ENCODE data around the gene BAK1. TPM values are rescaled to one million over a fixed set of nuclear protein-coding genes. Genes with fewer than 3 reads are reported as not detected.

BAK1 gene
- polyA plus RNA-seq, 1 donor (not counting 4 experiments of a cell fraction or from before 2014, with no cell fraction given): 61.1 TPM

- H3K27ac ChIP-seq (ENCODE audit: control insufficient read depth, insufficient read depth, low read length): no peak overlapping the region
- H3K4me1 ChIP-seq (ENCODE audit: control insufficient read depth, extremely low read depth, insufficient read depth, low read length): peaks cover 15% of the 10 kb centered on the region
- no peaks in the 10 kb centered on the region for H3K9me3 ChIP-seq (ENCODE audit: control insufficient read depth, low read depth, low read length)
- H2AFZ ChIP-seq (ENCODE audit: control insufficient read depth, low read length): no peak overlapping the region
- no peaks in the 10 kb centered on the region for H3K79me2 ChIP-seq (ENCODE audit: control insufficient read depth, insufficient read depth, low read length)
- DNase-seq (ENCODE audit: low read depth, low spot score) (no peak), FAIRE-seq (no peak)
- no peaks in the 10 kb centered on the region for H3K27me3 ChIP-seq (ENCODE audit: control insufficient read depth, extremely low read depth, insufficient read depth, low read length)
- H3K4me2 ChIP-seq (ENCODE audit: control insufficient read depth, extremely low read depth, insufficient read depth, low read depth, low read length): no peak overlapping the region
- dilution Hi-C loops (cut with MboI; ENCODE audit: extremely low pct_ligation_motif_present, low sequenced_read_pairs): no loop called here
- no peaks in the 10 kb centered on the region for H3K9me1 ChIP-seq (ENCODE audit: control insufficient read depth, extremely low read depth, insufficient read depth, low read length)
- no peak overlapping the region for H3K9ac ChIP-seq (ENCODE audit: control insufficient read depth, extremely low read depth, insufficient read depth, low read length)
- H4K20me1 ChIP-seq (ENCODE audit: control insufficient read depth, extremely low read depth, insufficient read depth, low read length): no peaks in the 10 kb centered on the region
- no peaks in the 10 kb centered on the region for H3K36me3 ChIP-seq (ENCODE audit: control insufficient read depth in 2 of 2, extremely low read depth in 1 of 2, insufficient read depth in 2 of 2, low read length in 2 of 2)
- H3K4me3 ChIP-seq (ENCODE audit: control insufficient read depth in 2 of 3, extremely low read depth in 1 of 3, insufficient read depth in 2 of 3, low read depth in 1 of 3, low read length in 3 of 3): no peak overlapping the region
- TF ChIP-seq, protein P1, sequence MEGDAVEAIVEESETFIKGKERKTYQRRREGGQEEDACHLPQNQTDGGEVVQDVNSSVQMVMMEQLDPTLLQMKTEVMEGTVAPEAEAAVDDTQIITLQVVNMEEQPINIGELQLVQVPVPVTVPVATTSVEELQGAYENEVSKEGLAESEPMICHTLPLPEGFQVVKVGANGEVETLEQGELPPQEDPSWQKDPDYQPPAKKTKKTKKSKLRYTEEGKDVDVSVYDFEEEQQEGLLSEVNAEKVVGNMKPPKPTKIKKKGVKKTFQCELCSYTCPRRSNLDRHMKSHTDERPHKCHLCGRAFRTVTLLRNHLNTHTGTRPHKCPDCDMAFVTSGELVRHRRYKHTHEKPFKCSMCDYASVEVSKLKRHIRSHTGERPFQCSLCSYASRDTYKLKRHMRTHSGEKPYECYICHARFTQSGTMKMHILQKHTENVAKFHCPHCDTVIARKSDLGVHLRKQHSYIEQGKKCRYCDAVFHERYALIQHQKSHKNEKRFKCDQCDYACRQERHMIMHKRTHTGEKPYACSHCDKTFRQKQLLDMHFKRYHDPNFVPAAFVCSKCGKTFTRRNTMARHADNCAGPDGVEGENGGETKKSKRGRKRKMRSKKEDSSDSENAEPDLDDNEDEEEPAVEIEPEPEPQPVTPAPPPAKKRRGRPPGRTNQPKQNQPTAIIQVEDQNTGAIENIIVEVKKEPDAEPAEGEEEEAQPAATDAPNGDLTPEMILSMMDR (optimal IDR thresholded peaks at IDR 0.05 in 1 of 3, IDR thresholded peaks at IDR 0.05 in 1 of 3, conservative IDR thresholded peaks at IDR 0.05 in 1 of 3; ENCODE audit: extremely low read depth in 1 of 3, insufficient read depth in 2 of 3, low read length in 3 of 3): no peak
- TF ChIP-seq EZH2 (IDR thresholded peaks at IDR 0.05; ENCODE audit: low read length): no peak
Observed at GRCh38 chr6:33552252-33552651, 27.8 kb downstream of the BAK1 start.

GRCh38 chr6:33551538-33551937 lies 28.5 kb downstream of the BAK1 start:
- Histone ChIP-seq H4K20me1 (ENCODE audit: control insufficient read depth, extremely low read depth, insufficient read depth, low read length) (no peaks in the 10 kb centered on the region), H2AFZ (ENCODE audit: control insufficient read depth, low read length) (no peak overlapping the region), H3K9me1 (ENCODE audit: control insufficient read depth, extremely low read depth, insufficient read depth, low read length) (no peaks in the 10 kb centered on the region), H3K27ac (ENCODE audit: control insufficient read depth, insufficient read depth, low read length) (no peak overlapping the region), H3K4me2 (ENCODE audit: control insufficient read depth, extremely low read depth, insufficient read depth, low read depth, low read length) (no peak overlapping the region), H3K4me1 (ENCODE audit: control insufficient read depth, extremely low read depth, insufficient read depth, low read length) (peaks cover 15% of the 10 kb centered on the region), H3K79me2 (ENCODE audit: control insufficient read depth, insufficient read depth, low read length) (no peaks in the 10 kb centered on the region), H3K27me3 (ENCODE audit: control insufficient read depth, extremely low read depth, insufficient read depth, low read length) (no peaks in the 10 kb centered on the region), H3K4me3 (ENCODE audit: control insufficient read depth in 2 of 3, extremely low read depth in 1 of 3, insufficient read depth in 2 of 3, low read depth in 1 of 3, low read length in 3 of 3) (no peak overlapping the region), H3K9ac (ENCODE audit: control insufficient read depth, extremely low read depth, insufficient read depth, low read length) (no peak overlapping the region), H3K36me3 (ENCODE audit: control insufficient read depth in 2 of 2, extremely low read depth in 1 of 2, insufficient read depth in 2 of 2, low read length in 2 of 2) (no peaks in the 10 kb centered on the region), H3K9me3 (ENCODE audit: control insufficient read depth, low read depth, low read length) (no peaks in the 10 kb centered on the region)
- DNase-seq (ENCODE audit: low read depth, low spot score): no peak
- TF ChIP-seq EZH2 (IDR thresholded peaks at IDR 0.05; ENCODE audit: low read length): no peak
- TF ChIP-seq, protein P1 (optimal IDR thresholded peaks at IDR 0.05 in 1 of 3, IDR thresholded peaks at IDR 0.05 in 1 of 3, conservative IDR thresholded peaks at IDR 0.05 in 1 of 3; ENCODE audit: extremely low read depth in 1 of 3, insufficient read depth in 2 of 3, low read length in 3 of 3): no peak
- no peak for FAIRE-seq
- dilution Hi-C loops (cut with MboI; ENCODE audit: extremely low pct_ligation_motif_present, low sequenced_read_pairs): no loop called here

Data from keratinocyte (primary cell).